Keratinocyte (primary cell): ENCODE results near the gene MED9. TPM values are rescaled to one million over a fixed set of nuclear protein-coding genes. Genes with fewer than 3 reads are reported as not detected.

ENCODE experiments used
- DNase-seq: peaks from one replicate; pipeline ENCODE4 v3.0.0-alpha.2; 2011; ENCODE audit warnings: low read depth, missing footprints, low spot score
- FAIRE-seq: peaks from 2 replicates; lab custom pipeline; 2011; peaks lifted over from hg19 to GRCh38; lab: Jason Lieb, UNC
- H2AFZ ChIP-seq: 2 replicates; pipeline ENCODE4 v1.6.0; 2012; ENCODE audit warnings: low read length, control low read depth, inconsistent platforms; ENCODE audit not compliant: control insufficient read depth
- H3K27ac ChIP-seq: 2 replicates; pipeline ENCODE4 v1.5.1; 2011; ENCODE audit warnings: low read length; ENCODE audit not compliant: control insufficient read depth, insufficient read depth
- H3K27me3 ChIP-seq: 3 replicates; pipeline ENCODE4 v1.6.0; 2011; ENCODE audit warnings: low read length; ENCODE audit not compliant: control insufficient read depth, insufficient read depth; ENCODE audit errors: extremely low read depth
- H3K36me3 ChIP-seq, 2 experiments: 2 replicates in 1 of 2; 3 replicates in 1 of 2; pipeline ENCODE4 v1.5.1; 2011; ENCODE audit warnings: low read length in 2 of 2, mild to moderate bottlenecking in 1 of 2; ENCODE audit not compliant: control insufficient read depth in 2 of 2, insufficient read depth in 2 of 2; ENCODE audit errors: extremely low read depth in 1 of 2
- H3K4me1 ChIP-seq: 3 replicates; pipeline ENCODE4 v1.5.1; 2011; ENCODE audit warnings: low read length; ENCODE audit not compliant: control insufficient read depth, insufficient read depth; ENCODE audit errors: extremely low read depth
- H3K4me2 ChIP-seq: 3 replicates; pipeline ENCODE4 v1.6.0; 2011; ENCODE audit warnings: low read depth, low read length; ENCODE audit not compliant: control insufficient read depth, insufficient read depth; ENCODE audit errors: extremely low read depth
- H3K4me3 ChIP-seq, 3 experiments: fragments of 200-600 bp in 1 of 3; sonication (generic) in 1 of 3; 2 replicates in 2 of 3; 3 replicates in 1 of 3; pipeline ENCODE4 v1.5.1; 2011 to 2016; ENCODE audit warnings: low read length in 3 of 3, mild to moderate bottlenecking in 3 of 3, control low read depth in 2 of 3, inconsistent platforms in 1 of 3, low read depth in 1 of 3, mixed read lengths in 1 of 3, mixed run types in 1 of 3, moderate library complexity in 1 of 3; ENCODE audit not compliant: control insufficient read depth in 2 of 3, insufficient read depth in 2 of 3; ENCODE audit errors: extremely low read depth in 1 of 3
- H3K79me2 ChIP-seq: 2 replicates; pipeline ENCODE4 v1.6.0; 2012; ENCODE audit warnings: low read length; ENCODE audit not compliant: control insufficient read depth, insufficient read depth
- H3K9ac ChIP-seq: 3 replicates; pipeline ENCODE4 v1.6.0; 2011; ENCODE audit warnings: low read length; ENCODE audit not compliant: control insufficient read depth, insufficient read depth; ENCODE audit errors: extremely low read depth
- H3K9me1 ChIP-seq: 3 replicates; pipeline ENCODE4 v1.6.0; 2011; ENCODE audit warnings: low read length; ENCODE audit not compliant: control insufficient read depth, insufficient read depth; ENCODE audit errors: extremely low read depth
- H3K9me3 ChIP-seq: 2 replicates; pipeline ENCODE4 v1.5.1; 2012; ENCODE audit warnings: low read depth, low read length; ENCODE audit not compliant: control insufficient read depth
- H4K20me1 ChIP-seq: 3 replicates; pipeline ENCODE4 v1.6.0; 2011; ENCODE audit warnings: low read length; ENCODE audit not compliant: control insufficient read depth, insufficient read depth; ENCODE audit errors: extremely low read depth
- CTCF ChIP-seq, 3 experiments: IDR thresholded peaks in 1 of 3; conservative IDR thresholded peaks in 1 of 3; optimal IDR thresholded peaks in 1 of 3; 2 replicates in 2 of 3; 3 replicates in 1 of 3; pipeline versions ENCODE3 to v1.5.1; 2011; ENCODE audit warnings: low read length in 3 of 3, mild to moderate bottlenecking in 3 of 3, moderate library complexity in 2 of 3, control low read depth in 1 of 3, inconsistent platforms in 1 of 3; ENCODE audit not compliant: insufficient read depth in 2 of 3; ENCODE audit errors: extremely low read depth in 1 of 3
- EZH2 ChIP-seq: IDR thresholded peaks from one replicate; pipeline ENCODE4 v1.6.1; 2012; ENCODE audit warnings: inconsistent platforms, mild to moderate bottlenecking, low read length, moderate library complexity
- dilution Hi-C: fragments of 300-500 bp; cut with MboI; formaldehyde crosslinking; loops from one replicate; pipeline ENCODE4 v1.7.0; 2020; ENCODE audit warnings: low sequenced_read_pairs; ENCODE audit not compliant: extremely low pct_ligation_motif_present
- polyA plus RNA-seq, 5 experiments: library from polyadenylated mRNA; depleted of rRNA in 3 of 5; stranded (reverse) in 3 of 5; stranded (forward) in 1 of 5; unstranded in 1 of 5; fragments of >200 nt; gene quantifications; 1 replicate in 1 of 5; 2 replicates in 3 of 5; 3 replicates in 1 of 5; pipeline versions ENCODE4 v1.2.1 to v1.2.3, GENCODE V29; 2011 to 2012; ENCODE audit warnings: missing spikeins in 2 of 5, low read depth in 1 of 5, low replicate concordance in 1 of 5

Gene MED9
- polyA plus RNA-seq, 1 donor (not counting 4 experiments of a cell fraction or from before 2014, with no cell fraction given) = 6.9 TPM

- dilution Hi-C loops = no loop called here
- Histone ChIP-seq H3K79me2 (no peaks in the 10 kb centered on the region), H2AFZ (no peak overlapping the region), H3K9me3 (no peaks in the 10 kb centered on the region), H3K4me3 (no peak overlapping the region), H3K9ac (no peak overlapping the region), H3K27ac (no peak overlapping the region), H4K20me1 (no peaks in the 10 kb centered on the region), H3K4me2 (no peak overlapping the region), H3K4me1 (no peaks in the 10 kb centered on the region), H3K27me3 (peaks cover 40% of the 10 kb centered on the region), H3K9me1 (no peaks in the 10 kb centered on the region), H3K36me3 (no peaks in the 10 kb centered on the region)
- FAIRE-seq = no peak
- DNase-seq = no peak
- no peak for TF ChIP-seq CTCF (optimal IDR thresholded peaks at IDR 0.05 in 1 of 3, IDR thresholded peaks at IDR 0.05 in 1 of 3, conservative IDR thresholded peaks at IDR 0.05 in 1 of 3; ENCODE audit: extremely low read depth in 1 of 3, insufficient read depth in 2 of 3, low read length in 3 of 3)
- no peak for TF ChIP-seq EZH2
These were observed 8.4 kb upstream of the MED9 start for GRCh38 chr17:17468217-17469010.

DNA sequence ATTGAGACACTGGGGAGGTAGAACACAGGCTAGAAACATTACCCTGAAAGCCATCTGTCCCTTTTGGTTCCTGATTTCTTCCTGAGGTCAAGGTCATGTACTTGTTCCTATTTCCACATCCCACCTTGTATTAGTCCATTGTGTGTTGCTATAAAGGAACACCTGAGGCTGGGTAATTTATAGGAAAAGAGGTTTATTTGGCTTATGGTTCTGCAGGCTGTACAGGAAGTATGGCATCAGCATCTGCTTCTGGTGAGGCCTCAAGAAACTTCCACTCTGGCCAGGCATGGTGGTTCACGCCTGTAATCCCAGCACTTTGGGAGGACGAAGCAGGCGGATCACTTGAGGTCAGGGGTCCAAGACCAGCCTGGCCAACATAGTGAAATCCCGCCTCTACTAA, 7.4 kb upstream of the MED9 start:
- dilution Hi-C loops = no loop called here
- no peaks in the 10 kb centered on the region for H3K9me1 ChIP-seq

More for the DNA sequence above, 7.4 kb upstream of the MED9 start:
- Histone ChIP-seq H3K27me3 (peaks cover 34% of the 10 kb centered on the region), H3K79me2 (no peaks in the 10 kb centered on the region), H3K9ac (no peak overlapping the region), H2AFZ (no peak overlapping the region), H3K4me3 (no peak overlapping the region), H3K4me1 (no peaks in the 10 kb centered on the region), H3K9me3 (no peaks in the 10 kb centered on the region), H4K20me1 (no peaks in the 10 kb centered on the region), H3K27ac (no peak overlapping the region), H3K4me2 (no peak overlapping the region), H3K36me3 (no peaks in the 10 kb centered on the region)
- TF ChIP-seq EZH2 (no peak), CTCF (optimal IDR thresholded peaks at IDR 0.05 in 1 of 3, IDR thresholded peaks at IDR 0.05 in 1 of 3, conservative IDR thresholded peaks at IDR 0.05 in 1 of 3; ENCODE audit: extremely low read depth in 1 of 3, insufficient read depth in 2 of 3, low read length in 3 of 3) (no peak)
- DNase-seq (no peak), FAIRE-seq (no peak)
